Keratinocyte (primary cell): Measurements from ENCODE around the gene LINC01488. TPM values are rescaled to one million over a fixed set of nuclear protein-coding genes. Genes with fewer than 3 reads are reported as not detected.

ENCODE experiments used
- DNase-seq: peaks from one replicate; pipeline ENCODE4 v3.0.0-alpha.2; 2011; ENCODE audit warnings: low read depth, missing footprints, low spot score
- FAIRE-seq: peaks from 2 replicates; lab custom pipeline; 2011; peaks lifted over from hg19 to GRCh38; lab: Jason Lieb, UNC
- H2AFZ ChIP-seq: 2 replicates; pipeline ENCODE4 v1.6.0; 2012; ENCODE audit warnings: low read length, control low read depth, inconsistent platforms; ENCODE audit not compliant: control insufficient read depth
- H3K27ac ChIP-seq: 2 replicates; pipeline ENCODE4 v1.5.1; 2011; ENCODE audit warnings: low read length; ENCODE audit not compliant: control insufficient read depth, insufficient read depth
- H3K27me3 ChIP-seq: 3 replicates; pipeline ENCODE4 v1.6.0; 2011; ENCODE audit warnings: low read length; ENCODE audit not compliant: control insufficient read depth, insufficient read depth; ENCODE audit errors: extremely low read depth
- H3K36me3 ChIP-seq, 2 experiments: 2 replicates in 1 of 2; 3 replicates in 1 of 2; pipeline ENCODE4 v1.5.1; 2011; ENCODE audit warnings: low read length in 2 of 2, mild to moderate bottlenecking in 1 of 2; ENCODE audit not compliant: control insufficient read depth in 2 of 2, insufficient read depth in 2 of 2; ENCODE audit errors: extremely low read depth in 1 of 2
- H3K4me1 ChIP-seq: 3 replicates; pipeline ENCODE4 v1.5.1; 2011; ENCODE audit warnings: low read length; ENCODE audit not compliant: control insufficient read depth, insufficient read depth; ENCODE audit errors: extremely low read depth
- H3K4me2 ChIP-seq: 3 replicates; pipeline ENCODE4 v1.6.0; 2011; ENCODE audit warnings: low read depth, low read length; ENCODE audit not compliant: control insufficient read depth, insufficient read depth; ENCODE audit errors: extremely low read depth
- H3K4me3 ChIP-seq, 3 experiments: fragments of 200-600 bp in 1 of 3; sonication (generic) in 1 of 3; 2 replicates in 2 of 3; 3 replicates in 1 of 3; pipeline ENCODE4 v1.5.1; 2011 to 2016; ENCODE audit warnings: low read length in 3 of 3, mild to moderate bottlenecking in 3 of 3, control low read depth in 2 of 3, inconsistent platforms in 1 of 3, low read depth in 1 of 3, mixed read lengths in 1 of 3, mixed run types in 1 of 3, moderate library complexity in 1 of 3; ENCODE audit not compliant: control insufficient read depth in 2 of 3, insufficient read depth in 2 of 3; ENCODE audit errors: extremely low read depth in 1 of 3
- H3K79me2 ChIP-seq: 2 replicates; pipeline ENCODE4 v1.6.0; 2012; ENCODE audit warnings: low read length; ENCODE audit not compliant: control insufficient read depth, insufficient read depth
- H3K9ac ChIP-seq: 3 replicates; pipeline ENCODE4 v1.6.0; 2011; ENCODE audit warnings: low read length; ENCODE audit not compliant: control insufficient read depth, insufficient read depth; ENCODE audit errors: extremely low read depth
- H3K9me1 ChIP-seq: 3 replicates; pipeline ENCODE4 v1.6.0; 2011; ENCODE audit warnings: low read length; ENCODE audit not compliant: control insufficient read depth, insufficient read depth; ENCODE audit errors: extremely low read depth
- H3K9me3 ChIP-seq: 2 replicates; pipeline ENCODE4 v1.5.1; 2012; ENCODE audit warnings: low read depth, low read length; ENCODE audit not compliant: control insufficient read depth
- H4K20me1 ChIP-seq: 3 replicates; pipeline ENCODE4 v1.6.0; 2011; ENCODE audit warnings: low read length; ENCODE audit not compliant: control insufficient read depth, insufficient read depth; ENCODE audit errors: extremely low read depth
- CTCF ChIP-seq, 3 experiments: IDR thresholded peaks in 1 of 3; conservative IDR thresholded peaks in 1 of 3; optimal IDR thresholded peaks in 1 of 3; 2 replicates in 2 of 3; 3 replicates in 1 of 3; pipeline versions ENCODE3 to v1.5.1; 2011; ENCODE audit warnings: low read length in 3 of 3, mild to moderate bottlenecking in 3 of 3, moderate library complexity in 2 of 3, control low read depth in 1 of 3, inconsistent platforms in 1 of 3; ENCODE audit not compliant: insufficient read depth in 2 of 3; ENCODE audit errors: extremely low read depth in 1 of 3
- EZH2 ChIP-seq: IDR thresholded peaks from one replicate; pipeline ENCODE4 v1.6.1; 2012; ENCODE audit warnings: inconsistent platforms, mild to moderate bottlenecking, low read length, moderate library complexity
- dilution Hi-C: fragments of 300-500 bp; cut with MboI; formaldehyde crosslinking; loops from one replicate; pipeline ENCODE4 v1.7.0; 2020; ENCODE audit warnings: low sequenced_read_pairs; ENCODE audit not compliant: extremely low pct_ligation_motif_present
- polyA plus RNA-seq, 5 experiments: library from polyadenylated mRNA; depleted of rRNA in 3 of 5; stranded (reverse) in 3 of 5; stranded (forward) in 1 of 5; unstranded in 1 of 5; fragments of >200 nt; gene quantifications; 1 replicate in 1 of 5; 2 replicates in 3 of 5; 3 replicates in 1 of 5; pipeline versions ENCODE4 v1.2.1 to v1.2.3, GENCODE V29; 2011 to 2012; ENCODE audit warnings: missing spikeins in 2 of 5, low read depth in 1 of 5, low replicate concordance in 1 of 5

The LINC01488 gene
- polyA plus RNA-seq, 1 donor (not counting 4 experiments of a cell fraction or from before 2014, with no cell fraction given), result not detected

GRCh38 chr11:69467196-69467595 lies 14.3 kb upstream of the LINC01488 start:
- DNase-seq, result no peak
- peaks cover 8% of the 10 kb centered on the region for H3K4me1 ChIP-seq
- dilution Hi-C loops, result no loop called here
- H3K4me3 ChIP-seq, result no peak overlapping the region
- H2AFZ ChIP-seq, result no peak overlapping the region
- H3K79me2 ChIP-seq, result no peaks in the 10 kb centered on the region
- H3K9me3 ChIP-seq, result peaks cover 11% of the 10 kb centered on the region
- FAIRE-seq, result no peak
- no peak overlapping the region for H3K9ac ChIP-seq
- H3K36me3 ChIP-seq, result no peaks in the 10 kb centered on the region
- H3K9me1 ChIP-seq, result no peaks in the 10 kb centered on the region
- no peaks in the 10 kb centered on the region for H4K20me1 ChIP-seq
- TF ChIP-seq CTCF (optimal IDR thresholded peaks at IDR 0.05 in 1 of 3, IDR thresholded peaks at IDR 0.05 in 1 of 3, conservative IDR thresholded peaks at IDR 0.05 in 1 of 3; ENCODE audit: extremely low read depth in 1 of 3, insufficient read depth in 2 of 3, low read length in 3 of 3) (no peak), EZH2 (no peak)
- peaks cover 31% of the 10 kb centered on the region for H3K27me3 ChIP-seq
- no peak overlapping the region for H3K27ac ChIP-seq
- no peak overlapping the region for H3K4me2 ChIP-seq

- dilution Hi-C loops, result no loop called here
- peaks cover 26% of the 10 kb centered on the region for H3K27me3 ChIP-seq
- H3K4me1 ChIP-seq, result peaks cover 8% of the 10 kb centered on the region
- DNase-seq (no peak), FAIRE-seq (no peak)
- no peaks in the 10 kb centered on the region for H3K79me2 ChIP-seq
- H3K36me3 ChIP-seq, result no peaks in the 10 kb centered on the region
- H3K9ac ChIP-seq, result no peak overlapping the region
- H2AFZ ChIP-seq, result no peak overlapping the region
- H3K4me2 ChIP-seq, result no peak overlapping the region
- TF ChIP-seq CTCF (optimal IDR thresholded peaks at IDR 0.05 in 1 of 3, IDR thresholded peaks at IDR 0.05 in 1 of 3, conservative IDR thresholded peaks at IDR 0.05 in 1 of 3; ENCODE audit: extremely low read depth in 1 of 3, insufficient read depth in 2 of 3, low read length in 3 of 3), result no peak
- no peak for TF ChIP-seq EZH2
- H4K20me1 ChIP-seq, result no peaks in the 10 kb centered on the region
- no peak overlapping the region for H3K27ac ChIP-seq
- H3K4me3 ChIP-seq, result no peak overlapping the region
- no peaks in the 10 kb centered on the region for H3K9me1 ChIP-seq
- H3K9me3 ChIP-seq, result peaks cover 6% of the 10 kb centered on the region
These were observed 13.8 kb upstream of the LINC01488 start for GRCh38 chr11:69467646-69468045.
